ENCODE data around the gene PMIS2. TPM values are rescaled to one million over a fixed set of nuclear protein-coding genes. Genes with fewer than 3 reads are reported as not detected.

The PMIS2 gene
- total and polyA plus RNA-seq, 2 experiments from 2014 or later, result not detected

DNA sequence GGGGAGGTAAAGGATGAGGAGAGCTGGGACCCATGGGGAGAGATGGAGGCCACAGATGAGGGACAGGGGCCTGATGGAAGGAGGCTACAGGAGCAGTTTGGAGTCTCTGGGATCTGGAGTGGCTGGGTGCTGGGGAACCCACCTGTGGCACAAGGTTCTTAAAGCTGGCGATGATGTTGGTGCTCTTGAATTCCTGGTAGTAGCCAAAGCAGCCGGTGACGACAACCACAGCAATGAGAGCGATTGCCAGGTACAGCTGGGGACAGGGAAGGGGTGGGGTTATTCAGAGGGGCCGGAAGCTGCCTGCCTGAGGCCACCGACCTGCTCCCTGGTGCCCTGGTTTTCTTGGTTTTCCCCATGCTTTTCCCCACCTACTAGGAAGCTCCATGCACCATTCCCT is 25.3 kb upstream of the PMIS2 start:
- Histone ChIP-seq H3K9me3 (ENCODE audit: low read depth) (no peaks in the 10 kb centered on the region), H3K4me3 (no peak overlapping the region), H2AFZ (no peak overlapping the region), H3K4me1 (ENCODE audit: insufficient read depth) (no peaks in the 10 kb centered on the region), H3K27ac (no peak overlapping the region), H3K9ac (no peak overlapping the region), H3F3A (ENCODE audit: insufficient read depth) (no peaks in the 10 kb centered on the region), H3K9me2 (ENCODE audit: insufficient read depth) (no peaks in the 10 kb centered on the region), H3K4me2 (ENCODE audit: unreplicated experiment) (no peak overlapping the region), H3K36me3 (ENCODE audit: low read depth) (no peaks in the 10 kb centered on the region), H4K20me1 (ENCODE audit: insufficient read depth) (no peaks in the 10 kb centered on the region), H3K27me3 (replicated peaks; ENCODE audit: insufficient read depth) (0 out of 2 replicates have a peak, but pooled peaks cover 14% of the 10 kb centered on the region), H3K79me2 (ENCODE audit: insufficient read depth) (no peaks in the 10 kb centered on the region)
- TF ChIP-seq EZH2phosphoT487 (IDR thresholded peaks at IDR 0.05; ENCODE audit: insufficient read depth, low read depth) (no peak), EZH2 (IDR thresholded peaks at IDR 0.05; ENCODE audit: insufficient read depth, poor library complexity, severe bottlenecking) (no peak)
- no peak for DNase-seq
- in situ Hi-C loops (cut with MboI), result no loop called here
- whole genome bisulfite sequencing, 2 experiments (ENCODE audit: low coverage in 1 of 2, low lambda C conversion rate in 2 of 2, missing lambda C conversion rate in 2 of 2), result 59 to 65% methylated on average over 6 of the region's 6 CpGs

GRCh38 chr19:35561436-35561835 is 24.5 kb upstream of the PMIS2 start:
- Histone ChIP-seq H3K36me3 (ENCODE audit: low read depth) (no peaks in the 10 kb centered on the region), H3K27ac (no peak overlapping the region), H3K4me1 (ENCODE audit: insufficient read depth) (no peaks in the 10 kb centered on the region), H2AFZ (no peak overlapping the region), H3K4me2 (ENCODE audit: unreplicated experiment) (no peak overlapping the region), H3K9ac (no peak overlapping the region), H3K9me2 (ENCODE audit: insufficient read depth) (no peaks in the 10 kb centered on the region), H3K79me2 (ENCODE audit: insufficient read depth) (no peaks in the 10 kb centered on the region), H3K27me3 (replicated peaks; ENCODE audit: insufficient read depth) (0 out of 2 replicates have a peak, but pooled peaks cover 14% of the 10 kb centered on the region), H4K20me1 (ENCODE audit: insufficient read depth) (no peaks in the 10 kb centered on the region), H3K4me3 (no peak overlapping the region), H3F3A (ENCODE audit: insufficient read depth) (no peaks in the 10 kb centered on the region), H3K9me3 (ENCODE audit: low read depth) (no peaks in the 10 kb centered on the region)
- 33 to 42% methylated on average over 6 of the region's 6 CpGs for WGBS, 2 experiments (ENCODE audit: low coverage in 1 of 2, low lambda C conversion rate in 2 of 2, missing lambda C conversion rate in 2 of 2)
- no peak for DNase-seq
- in situ Hi-C loops (cut with MboI), result no loop called here
- TF ChIP-seq EZH2 (IDR thresholded peaks at IDR 0.05; ENCODE audit: insufficient read depth, poor library complexity, severe bottlenecking) (no peak), EZH2phosphoT487 (IDR thresholded peaks at IDR 0.05; ENCODE audit: insufficient read depth, low read depth) (no peak)

DNA sequence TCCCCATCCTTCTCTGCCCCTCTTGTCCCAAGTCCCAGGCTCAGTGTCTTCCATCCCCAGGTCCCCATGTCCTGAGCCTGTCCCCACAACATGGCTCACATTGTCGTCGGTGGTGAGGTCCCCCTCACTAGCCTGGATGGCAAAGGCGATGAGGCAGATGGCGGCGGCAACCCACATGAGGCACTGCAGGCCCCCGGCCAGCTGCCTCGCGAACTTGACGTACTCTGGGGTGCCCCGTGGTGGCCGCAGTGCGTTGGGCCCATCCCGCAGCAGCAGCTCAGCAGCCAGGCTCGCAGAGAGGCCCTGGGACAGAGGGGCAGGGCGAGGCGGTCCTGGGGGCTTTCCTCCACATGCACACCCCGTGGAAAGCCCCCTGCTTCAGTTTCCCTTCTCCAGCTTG is 23.6 kb upstream of the PMIS2 start:
- Histone ChIP-seq H3K4me1 (ENCODE audit: insufficient read depth) (no peaks in the 10 kb centered on the region), H3K36me3 (ENCODE audit: low read depth) (no peaks in the 10 kb centered on the region), H3K4me2 (ENCODE audit: unreplicated experiment) (no peak overlapping the region), H3K9ac (no peak overlapping the region), H3F3A (ENCODE audit: insufficient read depth) (no peaks in the 10 kb centered on the region), H4K20me1 (ENCODE audit: insufficient read depth) (no peaks in the 10 kb centered on the region), H2AFZ (no peak overlapping the region), H3K9me3 (ENCODE audit: low read depth) (no peaks in the 10 kb centered on the region), H3K79me2 (ENCODE audit: insufficient read depth) (no peaks in the 10 kb centered on the region), H3K9me2 (ENCODE audit: insufficient read depth) (no peaks in the 10 kb centered on the region), H3K27me3 (replicated peaks; ENCODE audit: insufficient read depth) (0 out of 2 replicates have a peak, but pooled peaks cover 14% of the 10 kb centered on the region), H3K27ac (no peak overlapping the region), H3K4me3 (no peak overlapping the region)
- TF ChIP-seq EZH2phosphoT487 (IDR thresholded peaks at IDR 0.05; ENCODE audit: insufficient read depth, low read depth) (no peak), EZH2 (IDR thresholded peaks at IDR 0.05; ENCODE audit: insufficient read depth, poor library complexity, severe bottlenecking) (no peak)
- 60% methylated on average over 16 to 17 of the region's 17 CpGs for WGBS, 2 experiments (ENCODE audit: low coverage in 1 of 2, low lambda C conversion rate in 2 of 2, missing lambda C conversion rate in 2 of 2)
- no peak for DNase-seq
- in situ Hi-C loops (cut with MboI), result no loop called here

DNA sequence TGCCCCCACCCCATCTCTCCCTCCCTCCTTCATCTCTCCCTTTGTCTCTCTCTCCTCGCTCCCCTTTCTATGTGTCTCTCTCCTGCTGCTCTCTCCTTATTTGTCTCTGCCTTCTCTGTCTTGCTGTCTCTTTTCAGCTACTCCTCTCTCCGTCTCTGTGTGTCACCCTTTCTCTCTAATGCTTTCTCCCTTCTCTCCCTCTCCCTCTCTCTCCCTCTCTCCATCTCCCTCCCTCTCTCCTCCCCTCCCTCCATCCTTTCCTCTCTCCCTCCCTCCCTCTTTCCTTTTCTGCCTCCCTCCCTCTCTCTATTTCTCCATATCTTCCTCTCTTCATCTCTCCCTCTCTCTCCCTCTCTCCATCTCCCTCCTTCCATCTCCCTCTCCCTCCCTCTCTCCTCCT is 23.2 kb upstream of the PMIS2 start:
- TF ChIP-seq EZH2phosphoT487 (IDR thresholded peaks at IDR 0.05; ENCODE audit: insufficient read depth, low read depth) (no peak), EZH2 (IDR thresholded peaks at IDR 0.05; ENCODE audit: insufficient read depth, poor library complexity, severe bottlenecking) (no peak)
- in situ Hi-C loops (cut with MboI), result no loop called here
- 20% methylated on average over 2 of the region's 2 CpGs; no CpG with 5 or more reads in 1 of the 2 experiments for WGBS, 2 experiments (ENCODE audit: low coverage in 1 of 2, low lambda C conversion rate in 2 of 2, missing lambda C conversion rate in 2 of 2)
- no peak overlapping the region for H3K4me2 ChIP-seq (ENCODE audit: unreplicated experiment)
- H3K27ac ChIP-seq, result no peak overlapping the region
- H3K9ac ChIP-seq, result no peak overlapping the region
- H4K20me1 ChIP-seq (ENCODE audit: insufficient read depth), result no peaks in the 10 kb centered on the region
- no peak overlapping the region for H2AFZ ChIP-seq
- H3K36me3 ChIP-seq (ENCODE audit: low read depth), result no peaks in the 10 kb centered on the region
- no peaks in the 10 kb centered on the region for H3K9me2 ChIP-seq (ENCODE audit: insufficient read depth)
- no peak overlapping the region for H3K4me3 ChIP-seq
- H3K27me3 ChIP-seq (replicated peaks; ENCODE audit: insufficient read depth), result 0 out of 2 replicates have a peak, but pooled peaks cover 14% of the 10 kb centered on the region
- DNase-seq, result no peak
- H3K4me1 ChIP-seq (ENCODE audit: insufficient read depth), result no peaks in the 10 kb centered on the region
- no peaks in the 10 kb centered on the region for H3F3A ChIP-seq (ENCODE audit: insufficient read depth)
- no peaks in the 10 kb centered on the region for H3K9me3 ChIP-seq (ENCODE audit: low read depth)
- H3K79me2 ChIP-seq (ENCODE audit: insufficient read depth), result no peaks in the 10 kb centered on the region
